Subcutaneous adipose tissue (tissue), 4 donors: ENCODE measurements around the gene RBX1. TPM values are rescaled to one million over a fixed set of nuclear protein-coding genes. Genes with fewer than 3 reads are reported as not detected.

Experiments used
- CTCF ChIP-seq: fragments of 450-650 bp; IDR thresholded peaks from one replicate; pipeline ENCODE4 v1.5.1; 2016; ENCODE audit warnings: low read depth, mild to moderate bottlenecking, control low read depth, antibody characterized with exemption, moderate library complexity
- total RNA-seq, 4 donors: library from RNA; depleted of rRNA; stranded (reverse); fragments of >200 nt; gene quantifications; one replicate each; pipeline ENCODE4 v1.1.0, GENCODE V29; 2016

RBX1 gene
- 10 to 100 TPM; 23.5 to 65.4 (median 40.4) TPM for total RNA-seq

GRCh38 chr22:40950962-40951794 lies at the start of gene RBX1:
Gene RBX1, plus strand, starts transcription at chr22:40951378. Its CDS starts 21 bp downstream, at chr22:40951399.
- TF ChIP-seq CTCF: no peak

GRCh38 chr22:40904101-40904500 lies 47.1 kb upstream of the RBX1 start:
- TF ChIP-seq CTCF: no peak

GRCh38 chr22:40908895-40909294 lies 42.3 kb upstream of the RBX1 start:
- TF ChIP-seq CTCF: no peak

- no peak for TF ChIP-seq CTCF
These were observed 39.4 kb upstream of the RBX1 start for GRCh38 chr22:40911772-40912171.

- TF ChIP-seq CTCF: no peak
These were observed 31.7 kb upstream of the RBX1 start for GRCh38 chr22:40919446-40919845.

- TF ChIP-seq CTCF: no peak
These were observed 30.7 kb upstream of the RBX1 start for GRCh38 chr22:40920526-40920925.

- no peak for TF ChIP-seq CTCF
These were observed 28.5 kb upstream of the RBX1 start for GRCh38 chr22:40922484-40923303.
